OCI-LY1 (cell line): ENCODE measurements around the gene IL13RA2.

Source experiments
- CTCF ChIP-seq: fragments of 200-600 bp; sonication (generic), shearing (Covaris generic); IDR thresholded peaks from 2 replicates; pipeline ENCODE4 v1.5.1; 2017; ENCODE audit warnings: mild to moderate bottlenecking, antibody characterized with exemption, low read length, moderate library complexity, mixed read lengths
- EZH2 ChIP-seq: fragments of 200-600 bp; sonication (generic), shearing (Covaris generic); IDR thresholded peaks from 2 replicates; pipeline ENCODE4 v1.8.0; 2017; ENCODE audit warnings: borderline replicate concordance, mixed run types, mild to moderate bottlenecking, antibody characterized with exemption, low read length, moderate library complexity, mixed read lengths

- TF ChIP-seq CTCF (no peak), EZH2 (no peak)
Observed at GRCh38 chrX:115031989-115032388, 14.6 kb upstream of the IL13RA2 start.
